H1 (cell line): ENCODE measurements around the gene GRHL3. TPM values are rescaled to one million over a fixed set of nuclear protein-coding genes. Genes with fewer than 3 reads are reported as not detected.

ENCODE experiments used
- HDAC2 ChIP-seq, 2 experiments: fragments of 300-600 bp in 1 of 2; sonication (generic) in 1 of 2; IDR thresholded peaks; 2 replicates each; pipeline ENCODE4 v1.6.1; 2011 to 2012; ENCODE audit warnings: low read depth in 2 of 2, low read length in 2 of 2, mild to moderate bottlenecking in 2 of 2, moderate library complexity in 2 of 2, borderline replicate concordance in 1 of 2, inconsistent platforms in 1 of 2
- KDM5A ChIP-seq: fragments of 200-600 bp; IDR thresholded peaks from 2 replicates; pipeline ENCODE4 v1.7.1; 2012; ENCODE audit warnings: mild to moderate bottlenecking, low read length, inconsistent platforms, mixed read lengths
- polyA plus RNA-seq, 7 experiments: library from polyadenylated mRNA; depleted of rRNA in 3 of 7; stranded (reverse) in 5 of 7; unstranded in 2 of 7; fragments of >200 nt in 5 of 7; fragments of 200-250 nt in 2 of 7; gene quantifications; 1 replicate in 5 of 7; 2 replicates in 1 of 7; 4 replicates in 1 of 7; pipeline versions ENCODE4 v1.2.1 to v1.2.3, GENCODE V29; 2011 to 2013; ENCODE audit warnings: missing spikeins in 2 of 7, mixed read lengths in 2 of 7
- total RNA-seq: library from RNA; stranded (reverse); fragmentation: NEBNext Ultra II Directional; extraction: Animal tissue kit (Norgen Biotek cat#: 25700); gene quantifications from 2 replicates; pipeline ENCODE4 v1.2.1, GENCODE V29; 2021

Gene GRHL3
- total and polyA plus RNA-seq, 2 of the 8 experiments (the other 6 are each of a cell fraction or from before 2014, with no cell fraction given): 0.80 to 1.8 TPM

DNA sequence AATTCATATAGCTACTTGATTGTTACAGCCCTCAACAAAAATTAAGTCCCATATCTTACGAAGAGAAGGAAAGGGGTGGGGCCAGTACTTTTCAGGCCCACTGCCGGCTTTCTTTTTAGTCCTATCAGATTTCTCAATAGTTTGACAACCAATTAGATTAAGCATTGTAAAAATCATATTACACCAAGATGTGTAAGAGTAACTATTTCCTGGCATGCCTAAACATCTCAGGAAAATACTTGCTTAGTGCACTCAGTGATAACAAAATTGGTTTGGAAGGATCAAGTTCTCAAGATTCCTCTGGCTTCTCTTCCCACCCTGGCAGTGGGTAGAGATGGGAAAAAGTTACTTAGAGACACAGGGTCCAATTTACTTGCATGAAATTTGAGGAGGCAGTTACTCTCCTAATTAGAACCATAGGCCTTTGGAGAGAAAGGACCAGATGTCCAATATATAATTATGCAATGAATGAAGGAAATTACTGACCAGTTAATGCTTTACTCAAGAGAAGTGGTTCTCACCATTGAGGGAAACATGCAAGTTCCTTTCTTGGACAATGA is 64.3 kb downstream of the GRHL3 start (continued):
- TF ChIP-seq HDAC2 (IDR thresholded peaks at IDR 0.05; ENCODE audit: borderline replicate concordance in 1 of 2, low read depth in 2 of 2, low read length in 2 of 2) (no peak), KDM5A (no peak)
